HFFc6 (cell line): Measurements from ENCODE around the gene ABCC9. TPM values are rescaled to one million over a fixed set of nuclear protein-coding genes. Genes with fewer than 3 reads are reported as not detected.

Experiments used
- DNase-seq: peaks from one replicate; pipeline ENCODE4 v3.0.0-alpha.2; 2018
- H3K27ac Mint-ChIP-seq: 2 replicates; pipeline ENCODE4 v1.8.0; 2020; ENCODE audit warnings: mild to moderate bottlenecking, mixed read lengths
- H3K27me3 Mint-ChIP-seq: 2 replicates; pipeline ENCODE4 v1.8.0; 2021; ENCODE audit warnings: mild to moderate bottlenecking, moderate library complexity, mixed read lengths; ENCODE audit not compliant: insufficient read depth
- H3K36me3 Mint-ChIP-seq: 2 replicates; pipeline ENCODE4 v1.8.0; 2021; ENCODE audit warnings: low read depth, mixed read lengths
- H3K4me1 Mint-ChIP-seq: 2 replicates; pipeline ENCODE4 v1.8.0; 2020; ENCODE audit warnings: low read depth, mixed read lengths
- H3K4me3 Mint-ChIP-seq: 2 replicates; pipeline ENCODE4 v1.8.0; 2020; ENCODE audit warnings: mild to moderate bottlenecking, moderate library complexity, mixed read lengths
- H3K9me3 Mint-ChIP-seq: 2 replicates; pipeline ENCODE4 v1.8.0; 2020; ENCODE audit warnings: mild to moderate bottlenecking, mixed read lengths
- CTCF ChIP-seq: fragments of 200-600 bp; sonication (generic); IDR thresholded peaks from 2 replicates; pipeline ENCODE4 v1.5.0; 2021; ENCODE audit warnings: antibody characterized with exemption, mild to moderate bottlenecking
- total RNA-seq, 6 experiments: library from RNA; stranded (reverse); fragmentation: NEBNext Ultra II Directional; extraction: Animal tissue kit (Norgen Biotek cat#: 25700); gene quantifications; 2 replicates in 1 of 6; 3 replicates in 5 of 6; pipeline ENCODE4 v1.2.3, GENCODE V29; 2021

Gene ABCC9
- total RNA-seq, 6 experiments from 2014 or later: 0.81 to 9.7 (median 8.2) TPM

- TF ChIP-seq CTCF: no peak
- Mint-ChIP-seq H3K27ac (no peak overlapping the region), H3K9me3 (no peaks in the 10 kb centered on the region; the same call in 1 of the 2 replicates), H3K4me3 (no peak overlapping the region), H3K27me3 (no peaks in the 10 kb centered on the region), H3K36me3 (no peaks in the 10 kb centered on the region), H3K4me1 (no peaks in the 10 kb centered on the region)
- no peak for DNase-seq
These were observed 80.7 kb downstream of the ABCC9 start for GRCh38 chr12:21860534-21860933.

GRCh38 chr12:21860128-21860527, 81.1 kb downstream of the ABCC9 start:
- DNase-seq: no peak
- Mint-ChIP-seq H3K27ac (no peak overlapping the region), H3K27me3 (no peaks in the 10 kb centered on the region), H3K9me3 (no peaks in the 10 kb centered on the region; the same call in 1 of the 2 replicates), H3K36me3 (no peaks in the 10 kb centered on the region), H3K4me3 (no peak overlapping the region), H3K4me1 (no peaks in the 10 kb centered on the region)
- no peak for TF ChIP-seq CTCF

GRCh38 chr12:21852251-21852650, 89.0 kb downstream of the ABCC9 start:
- peaks cover 28% of the 10 kb centered on the region for H3K4me1 Mint-ChIP-seq

GRCh38 chr12:21851151-21851550, 90.1 kb downstream of the ABCC9 start:
- Mint-ChIP-seq H3K27ac (no peak overlapping the region), H3K4me1 (peaks cover 28% of the 10 kb centered on the region), H3K36me3 (no peaks in the 10 kb centered on the region), H3K9me3 (no peaks in the 10 kb centered on the region), H3K27me3 (no peaks in the 10 kb centered on the region), H3K4me3 (no peak overlapping the region; the same call in 1 of the 2 replicates)
- DNase-seq: no peak
- no peak for TF ChIP-seq CTCF

More at GRCh38 chr12:21852251-21852650, 89.0 kb downstream of the ABCC9 start:
- peak; percentile 17 for DNase-seq
- no peaks in the 10 kb centered on the region for H3K27me3 Mint-ChIP-seq
- no peaks in the 10 kb centered on the region for H3K36me3 Mint-ChIP-seq
- no peaks in the 10 kb centered on the region for H3K9me3 Mint-ChIP-seq
- no peak for TF ChIP-seq CTCF
- peak overlapping the region; percentile 84 for H3K4me3 Mint-ChIP-seq
- peak overlapping the region; percentile 83; the same call in 1 of the 2 replicates for H3K27ac Mint-ChIP-seq

GRCh38 chr12:21850419-21850818, 90.8 kb downstream of the ABCC9 start:
- DNase-seq: no peak
- TF ChIP-seq CTCF: no peak
- H3K36me3 Mint-ChIP-seq: no peaks in the 10 kb centered on the region
- H3K4me1 Mint-ChIP-seq: peaks cover 28% of the 10 kb centered on the region
- H3K27ac Mint-ChIP-seq: no peak overlapping the region
- H3K27me3 Mint-ChIP-seq: no peaks in the 10 kb centered on the region
- no peaks in the 10 kb centered on the region for H3K9me3 Mint-ChIP-seq
- H3K4me3 Mint-ChIP-seq: no peak overlapping the region

GRCh38 chr12:21849878-21850277, 91.3 kb downstream of the ABCC9 start:
- TF ChIP-seq CTCF: no peak
- no peak for DNase-seq
- Mint-ChIP-seq H3K4me1 (peaks cover 28% of the 10 kb centered on the region), H3K4me3 (no peak overlapping the region), H3K27me3 (no peaks in the 10 kb centered on the region), H3K9me3 (no peaks in the 10 kb centered on the region), H3K27ac (no peak overlapping the region), H3K36me3 (no peaks in the 10 kb centered on the region)
